ENCODE data around the gene DCTN4. TPM values are rescaled to one million over a fixed set of nuclear protein-coding genes. Genes with fewer than 3 reads are reported as not detected.

The DCTN4 gene
- 17.4 to 19.1 TPM (median 18.7 TPM) in 5 replicates for total RNA-seq (2022; extraction: Qiagen RNA extraction; ENCODE audit: low read depth)

DNA sequence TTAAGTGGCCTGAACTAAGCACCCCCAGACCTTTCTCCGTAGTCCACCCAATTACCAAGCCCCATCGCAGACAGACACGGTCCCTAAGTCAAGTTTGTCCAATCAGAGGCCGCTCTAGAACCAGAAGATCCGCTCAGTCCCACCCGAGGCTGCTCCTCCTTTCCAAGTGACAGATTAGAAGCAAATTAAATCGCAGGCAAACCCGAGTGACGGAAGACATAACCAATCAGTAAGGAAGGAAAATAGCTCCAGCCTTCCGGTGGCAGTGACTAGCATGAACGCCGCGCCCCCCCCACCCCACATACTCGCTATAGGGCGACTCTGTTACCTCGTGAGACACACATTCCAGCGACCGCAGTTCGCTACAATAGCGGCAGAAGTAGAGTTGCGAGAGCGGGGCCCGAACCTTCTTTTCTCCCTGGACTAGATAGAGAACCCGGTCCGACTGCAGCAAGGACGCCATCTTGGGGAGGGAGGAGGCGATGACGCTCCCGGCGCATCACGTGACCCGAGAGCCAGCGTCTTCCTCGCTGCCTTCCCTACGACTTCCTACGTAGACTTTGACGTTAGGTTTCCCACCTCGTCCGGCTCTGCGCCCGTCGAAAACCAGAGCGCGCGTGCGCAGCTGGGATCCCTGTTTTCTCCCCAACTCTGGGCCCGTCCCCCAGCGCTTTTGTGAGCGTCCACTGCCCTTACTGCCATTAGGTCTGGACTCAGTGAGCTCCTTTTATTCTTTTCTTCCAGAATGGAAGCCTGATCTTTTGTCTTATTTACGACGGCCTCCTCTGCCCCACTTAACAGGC, at the start of gene DCTN4:
TSS of gene DCTN4 (minus strand) at position 487 of the 803 bp plus-strand sequence. CDS start at position 463, 24 bp downstream.

DNA sequence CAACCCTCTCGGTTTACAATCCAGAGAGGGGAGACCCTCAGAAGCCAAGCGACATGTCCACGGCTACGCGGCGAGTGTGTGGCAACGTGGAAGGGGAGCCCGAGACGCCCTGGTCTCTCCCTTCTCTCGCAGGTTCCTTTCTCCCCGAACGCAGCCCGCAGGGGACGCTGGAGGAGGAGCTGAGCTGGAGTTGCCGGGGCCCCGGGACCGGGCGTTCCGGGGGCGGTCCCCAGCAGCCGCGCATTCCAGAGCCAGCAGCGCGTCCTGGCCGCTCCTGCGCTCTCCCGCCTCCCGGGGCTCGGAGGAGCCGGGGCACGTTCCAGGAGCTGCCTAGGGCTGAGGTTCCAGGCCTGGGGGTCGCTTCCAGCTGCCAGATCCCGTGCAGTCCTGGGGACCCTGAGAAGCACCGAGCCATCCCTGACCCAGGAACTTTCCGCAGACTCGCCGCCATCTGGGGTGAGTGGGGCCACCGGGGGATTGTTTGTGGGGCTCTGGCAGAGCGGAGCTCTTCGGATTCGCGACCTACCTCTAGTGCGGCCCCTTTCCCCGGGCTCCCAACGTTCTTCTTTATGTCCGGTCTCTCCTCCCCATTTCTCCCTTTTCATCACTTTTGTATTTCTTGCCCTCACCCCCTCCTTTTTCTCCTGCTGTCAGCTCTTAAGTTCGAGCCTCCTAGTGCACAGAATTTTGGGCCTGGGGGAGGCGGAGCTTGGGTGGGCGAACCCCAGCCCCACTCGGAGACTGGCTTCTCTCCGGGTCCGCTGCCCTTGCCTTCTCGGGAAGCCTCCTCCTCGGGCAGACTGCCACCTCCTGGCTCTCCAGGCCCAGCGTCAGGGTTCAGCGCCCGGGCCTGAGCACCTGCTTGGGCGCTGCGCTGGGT, 19.9 kb upstream of the DCTN4 start, which contains the start of gene SMIM3:
TSS of gene SMIM3 (plus strand) at position 241 of the 880 bp plus-strand sequence. CDS start 16,684 bp downstream, outside the sequence.

DNA sequence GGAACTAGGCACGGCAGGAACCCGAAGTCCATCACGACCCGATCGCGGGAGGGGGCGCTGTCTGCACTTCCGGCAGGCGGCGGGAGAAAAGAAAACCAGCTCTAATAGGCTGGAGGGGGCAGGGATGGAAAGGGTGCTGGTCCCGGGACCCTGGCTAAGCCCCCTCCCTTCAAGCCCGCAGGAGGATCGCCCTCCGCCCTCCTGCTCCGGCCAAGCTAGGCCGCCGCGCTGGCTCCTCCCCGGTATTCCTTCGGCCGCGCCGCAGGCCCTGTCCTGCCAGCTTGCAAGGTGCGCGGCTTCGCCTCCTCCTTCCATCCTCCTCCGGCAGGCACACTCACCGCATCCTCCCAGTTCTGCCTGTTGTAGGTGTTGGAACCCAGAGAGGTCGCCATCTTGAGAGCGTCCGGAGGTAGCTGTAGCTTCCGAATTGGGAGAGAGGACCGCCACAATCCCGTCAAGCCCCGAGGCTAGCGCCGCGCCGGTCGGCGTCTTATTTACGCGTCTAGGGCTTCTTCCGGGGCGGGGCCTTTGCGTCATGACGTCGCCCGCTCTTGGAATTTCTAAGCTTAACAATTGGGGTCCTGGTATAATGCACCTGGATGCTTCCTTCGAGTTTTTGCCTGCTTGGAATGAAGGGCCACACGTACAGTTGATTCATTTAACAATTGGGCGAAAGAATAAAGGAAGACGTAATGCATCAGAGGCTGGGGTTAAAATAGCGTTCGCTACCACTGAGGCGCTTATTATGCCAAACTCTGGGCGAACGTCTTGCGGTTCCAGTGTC, 58.0 kb downstream of the DCTN4 start, which contains the start of gene RBM22:
TSS of gene RBM22 (minus strand) at position 469 of the 784 bp plus-strand sequence. CDS start at position 392, 77 bp downstream.

DNA sequence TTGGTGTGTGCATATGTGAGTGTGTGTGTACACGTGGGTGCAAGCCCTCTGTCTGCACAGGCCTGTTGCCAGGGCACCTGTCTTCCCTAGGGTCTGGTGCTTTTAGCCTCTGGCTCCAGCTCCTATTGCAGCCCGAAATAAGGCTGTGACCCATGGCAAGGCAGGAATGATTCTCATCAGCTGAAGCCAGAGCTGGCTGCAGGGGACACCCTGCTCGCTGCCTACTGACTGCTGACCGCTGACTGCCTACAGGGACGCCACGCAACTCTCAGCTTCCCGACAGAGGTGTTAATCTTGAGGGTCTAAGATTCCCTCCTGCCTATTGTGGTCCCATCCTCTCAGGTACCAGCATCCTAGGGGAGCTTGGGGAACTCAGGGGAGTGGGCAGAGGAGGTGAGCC, 97.7 kb downstream of the DCTN4 start, which contains the start of gene MYOZ3:
TSS of gene MYOZ3 (plus strand) at position 166 of the 400 bp plus-strand sequence. CDS start 1,691 bp downstream, outside the sequence.

Other genes with a start within 250 kb of the DCTN4 start
- 20.6 to 28.6 TPM (median 26.2 TPM) in 5 replicates for gene SYNPO, start 118.4 kb downstream of the DCTN4 start, total RNA-seq (2022; extraction: Qiagen RNA extraction; ENCODE audit: low read depth)
- 0.05 to 0.25 TPM in 2 of 5 replicates, not detected in the others for gene MYOZ3, start 97.8 kb downstream of the DCTN4 start, total RNA-seq (2022; extraction: Qiagen RNA extraction; ENCODE audit: low read depth)
- 46.5 to 55.1 TPM (median 47.1 TPM) in 5 replicates for gene RBM22, start 58.0 kb downstream of the DCTN4 start, total RNA-seq (2022; extraction: Qiagen RNA extraction; ENCODE audit: low read depth)
- 3.4 to 4.1 TPM (median 4.0 TPM) in 5 replicates for gene SMIM3, start 19.7 kb upstream of the DCTN4 start, total RNA-seq (2022; extraction: Qiagen RNA extraction; ENCODE audit: low read depth)
- gene IRGM, start 87.5 kb upstream of the DCTN4 start, total RNA-seq (2022; extraction: Qiagen RNA extraction; ENCODE audit: low read depth): 0.06 to 0.37 TPM (median 0.15 TPM) in 3 of 5 replicates, not detected in the others
- gene ZNF300, start 146.0 kb upstream of the DCTN4 start, total RNA-seq (2022; extraction: Qiagen RNA extraction; ENCODE audit: low read depth): 1.4 to 2.8 TPM (median 2.5 TPM) in 5 replicates

All from A549 treated with RU486 at 1 μM for 4 hours (cell line).